ENCODE data around the gene ADPRH.

ADPRH gene

GRCh38 chr3:119631516-119631915, 52.2 kb downstream of the ADPRH start:
- no peak for DNase-seq

GRCh38 chr3:119632216-119632615, 52.9 kb downstream of the ADPRH start:
- no peak for DNase-seq

DNA sequence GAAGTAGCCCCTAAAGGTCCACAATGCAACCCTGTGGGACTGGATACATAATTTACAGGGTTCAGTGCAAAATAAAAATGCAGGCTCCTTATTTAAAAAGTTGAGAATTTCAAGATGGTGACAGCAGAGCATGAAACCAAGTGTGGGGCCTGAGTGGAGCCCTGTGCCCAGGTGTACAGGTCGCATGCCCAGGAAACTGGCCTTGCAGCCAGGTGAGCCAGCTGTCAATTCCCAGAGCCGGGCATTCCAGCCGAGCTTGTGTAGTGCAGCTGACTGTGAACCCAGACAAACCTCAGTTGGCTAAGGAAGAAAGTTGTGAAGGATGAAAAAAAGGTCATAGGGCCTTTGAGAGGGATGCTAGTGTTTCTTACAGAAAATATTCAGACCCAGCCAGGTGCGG, 53.5 kb downstream of the ADPRH start:
- DNase-seq = no peak

DNA sequence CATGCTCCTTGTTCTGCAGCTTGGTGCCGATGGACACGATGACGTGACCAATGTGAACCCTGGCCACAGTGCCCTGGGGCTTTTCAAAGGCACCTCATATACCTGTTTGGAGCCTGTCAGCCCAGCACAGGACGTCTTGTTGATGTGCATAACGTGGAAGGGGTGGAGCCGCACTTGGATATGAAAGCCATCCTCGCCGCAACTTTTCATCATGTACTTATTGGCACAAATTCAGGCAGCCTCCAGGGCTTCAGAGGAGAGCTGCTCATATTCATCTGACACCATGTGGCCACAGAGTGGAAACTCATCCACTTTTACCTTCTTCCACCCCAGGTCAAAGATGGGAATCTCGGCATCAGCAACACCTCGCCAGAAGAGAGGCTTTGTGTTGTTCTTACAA, 56.4 kb downstream of the ADPRH start:
- no peak for DNase-seq

GRCh38 chr3:119636249-119636648, 57.0 kb downstream of the ADPRH start:
- no peak for DNase-seq

DNA sequence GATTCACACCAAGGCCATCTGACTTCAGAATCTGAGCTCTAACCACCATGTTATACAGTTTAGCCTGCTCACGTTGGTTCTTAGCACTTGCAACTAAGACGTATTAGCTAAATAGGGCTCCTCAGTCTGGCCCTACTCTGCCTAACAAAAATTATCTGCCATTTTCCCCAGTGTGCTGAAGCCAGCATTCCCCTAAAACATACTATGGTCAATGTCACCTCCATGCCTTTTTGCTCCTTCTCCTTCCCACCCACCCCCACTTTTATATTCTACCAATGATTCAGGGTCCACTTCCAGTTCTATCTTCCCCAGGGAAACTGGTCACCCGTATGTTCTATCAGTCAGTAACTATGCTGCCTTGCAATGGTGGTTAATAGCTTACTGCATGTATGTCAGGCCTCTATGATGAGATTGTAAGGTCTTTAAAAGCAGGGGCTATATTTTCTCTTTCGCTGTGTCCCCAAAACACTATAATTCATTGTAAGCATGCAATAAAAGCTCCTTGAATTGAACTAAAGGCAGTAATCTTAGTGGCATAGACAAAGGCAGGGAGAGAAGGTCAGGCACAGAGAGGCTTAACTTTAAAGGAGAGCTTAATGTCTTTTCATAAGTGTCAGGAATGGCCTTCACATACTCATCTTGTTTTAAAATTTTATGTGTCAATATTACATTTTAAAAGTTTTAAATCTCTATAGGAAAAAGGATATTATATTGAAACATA, 57.8 kb downstream of the ADPRH start:
- DNase-seq = no peak

DNA sequence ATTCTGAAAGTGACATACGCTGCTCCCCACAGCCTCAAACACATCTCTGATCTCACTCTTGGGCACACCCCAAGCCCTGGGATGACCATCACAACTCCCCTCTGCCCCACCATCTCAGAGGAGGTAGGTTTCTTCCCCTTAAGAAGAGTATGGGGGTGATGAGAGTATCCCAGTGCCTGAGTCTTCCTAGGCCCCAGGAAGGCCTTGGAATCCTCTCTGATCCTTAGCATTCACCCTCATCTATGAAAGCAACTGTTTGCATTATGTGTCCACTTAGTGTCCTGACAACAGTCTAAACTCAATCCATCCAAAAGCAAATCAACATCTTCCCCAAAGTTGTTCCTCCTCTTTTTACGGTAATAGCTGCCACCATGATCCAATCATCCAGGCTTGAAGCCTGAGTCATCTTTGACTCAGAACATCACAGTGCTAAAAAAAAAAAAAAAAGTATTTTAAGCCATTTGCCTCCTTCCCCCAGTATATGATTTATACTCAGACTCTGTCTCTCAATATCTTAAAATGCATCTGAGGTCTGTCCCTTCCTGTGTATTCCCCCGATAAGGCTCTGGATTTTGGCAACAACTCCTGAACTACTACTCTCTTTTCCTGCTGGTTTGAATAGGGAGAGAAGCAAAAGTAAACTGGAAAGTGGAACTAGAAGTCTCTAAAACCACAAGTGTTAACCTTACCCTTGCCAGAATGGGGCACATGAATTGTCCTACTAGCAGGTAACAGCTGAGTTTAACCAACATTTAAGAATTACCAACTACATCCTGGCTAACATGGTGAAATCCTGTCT, 58.6 kb downstream of the ADPRH start:
- DNase-seq = no peak
